Duodenal mucosa (tissue), 2 donors: ENCODE measurements around the gene PRPH.
"Not testable (repeated sequence)": the region's sequence is repeated elsewhere in the genome, so short reads cannot be mapped to it uniquely, and the experiment has no call there.

Experiments
- H3K27ac ChIP-seq: one replicate; pipeline ENCODE4 v1.7.0; 2013; ENCODE audit warnings: low read depth, low read length
- H3K27me3 ChIP-seq, 2 donors: one replicate each; pipeline ENCODE4 v1.7.0; 2013; ENCODE audit warnings: low read length in 2 of 2, control low read depth in 1 of 2; ENCODE audit not compliant: insufficient read depth in 2 of 2, control insufficient read depth in 1 of 2
- H3K36me3 ChIP-seq, 2 donors: one replicate each; pipeline ENCODE4 v1.7.0; 2013; ENCODE audit warnings: low read length in 2 of 2, control low read depth in 1 of 2; ENCODE audit not compliant: insufficient read depth in 2 of 2, control insufficient read depth in 1 of 2
- H3K4me1 ChIP-seq, 2 donors: one replicate each; pipeline ENCODE4 v1.7.0; 2013; ENCODE audit warnings: low read length in 2 of 2, control low read depth in 1 of 2; ENCODE audit not compliant: insufficient read depth in 2 of 2, control insufficient read depth in 1 of 2
- H3K4me3 ChIP-seq, 2 donors: one replicate each; pipeline ENCODE4 v1.7.0; 2013; ENCODE audit warnings: low read length in 2 of 2, low read depth in 1 of 2
- H3K9ac ChIP-seq, 2 donors: one replicate each; pipeline ENCODE4 v1.7.0; 2013; ENCODE audit warnings: low read length in 2 of 2, low read depth in 1 of 2
- H3K9me3 ChIP-seq, 2 donors: one replicate each; pipeline ENCODE4 v1.7.0; 2013; ENCODE audit warnings: low read length in 2 of 2, control low read depth in 1 of 2; ENCODE audit not compliant: control insufficient read depth in 1 of 2

Gene PRPH

GRCh38 chr12:49332441-49332861 is 37.5 kb downstream of the PRPH start:
- H3K27me3 ChIP-seq = peaks cover 28 to 30% of the 10 kb centered on the region in 2 donors
- H3K36me3 ChIP-seq = peaks cover 0 to 3% of the 10 kb centered on the region in 2 donors
- no peak overlapping the region for H3K27ac ChIP-seq
- H3K9ac ChIP-seq = no peak overlapping the region
- no peak overlapping the region for H3K4me3 ChIP-seq
- no peaks in the 10 kb centered on the region for H3K9me3 ChIP-seq
- H3K4me1 ChIP-seq = peaks cover 5 to 12% of the 10 kb centered on the region in 2 donors

- peaks cover 0 to 3% of the 10 kb centered on the region in 2 donors for H3K36me3 ChIP-seq
- no peak overlapping the region for H3K4me3 ChIP-seq
- peaks cover 29 to 30% of the 10 kb centered on the region in 2 donors for H3K27me3 ChIP-seq
Observed at GRCh38 chr12:49332891-49333371, 38.0 kb downstream of the PRPH start.

GRCh38 chr12:49333778-49334177 is 38.8 kb downstream of the PRPH start:
- not testable (repeated sequence) for H3K36me3 ChIP-seq, H3K9me3 ChIP-seq, H3K4me3 ChIP-seq, H3K9ac ChIP-seq, H3K27ac ChIP-seq
- H3K27me3 ChIP-seq = peaks cover 32 to 36% of the 10 kb centered on the region in 2 donors
- peaks cover 5 to 15% of the 10 kb centered on the region in 2 donors for H3K4me1 ChIP-seq

More at GRCh38 chr12:49332891-49333371, 38.0 kb downstream of the PRPH start:
- Histone ChIP-seq H3K9me3 (no peaks in the 10 kb centered on the region), H3K4me1 (peaks cover 5 to 13% of the 10 kb centered on the region in 2 donors), H3K9ac (no peak overlapping the region), H3K27ac (no peak overlapping the region)

DNA sequence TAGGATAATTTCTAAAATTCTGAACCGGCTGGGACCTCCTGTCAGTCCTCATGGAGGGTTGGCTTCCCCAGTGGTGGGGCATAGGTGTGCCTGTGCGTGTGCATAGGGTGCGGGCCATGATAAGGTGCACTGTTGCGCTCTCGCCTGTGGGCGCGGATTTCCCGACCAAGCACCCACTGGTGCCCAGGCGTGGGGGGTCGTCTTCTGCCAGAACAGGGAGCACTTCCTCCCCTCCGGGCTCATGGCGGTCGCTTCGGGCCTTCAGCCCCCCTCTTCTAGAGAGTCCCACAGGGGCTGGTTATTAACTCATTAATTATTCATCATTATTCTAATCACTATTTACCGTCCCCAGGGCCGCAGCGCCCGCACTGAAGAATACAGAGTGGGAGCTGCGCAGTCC is 39.3 kb downstream of the PRPH start:
- H3K4me1 ChIP-seq = peaks cover 10 to 19% of the 10 kb centered on the region in 2 donors
- peaks cover 0 to under 1% of the 10 kb centered on the region in 2 donors for H3K36me3 ChIP-seq
- H3K27ac ChIP-seq = no peak overlapping the region
- no peak overlapping the region for H3K9ac ChIP-seq
- no peak overlapping the region for H3K4me3 ChIP-seq
- H3K27me3 ChIP-seq = peaks cover 32 to 36% of the 10 kb centered on the region in 2 donors
- no peaks in the 10 kb centered on the region for H3K9me3 ChIP-seq

DNA sequence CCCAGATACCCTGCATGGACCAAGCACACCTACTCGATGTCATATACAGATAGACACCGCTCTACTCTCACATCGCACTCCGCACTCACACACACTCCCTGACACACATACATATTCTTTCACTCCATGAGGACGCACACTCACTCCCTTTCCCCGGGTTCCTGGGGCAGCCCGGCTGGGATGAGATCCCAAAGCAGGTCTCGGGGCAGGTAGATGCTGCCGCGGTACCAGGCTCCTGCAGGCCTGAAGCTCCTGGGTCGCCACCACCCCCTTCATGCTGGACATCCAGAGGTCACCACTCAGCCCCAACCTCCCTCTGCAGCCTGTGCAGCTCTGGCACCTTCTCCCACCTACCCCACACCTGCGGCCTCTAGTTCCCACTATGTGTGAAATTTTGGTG is 39.7 kb downstream of the PRPH start:
- Histone ChIP-seq H3K4me1 (peaks cover 14 to 24% of the 10 kb centered on the region in 2 donors), H3K4me3 (no peak overlapping the region), H3K36me3 (no peaks in the 10 kb centered on the region), H3K27ac (no peak overlapping the region), H3K27me3 (peaks cover 32 to 36% of the 10 kb centered on the region in 2 donors), H3K9ac (no peak overlapping the region), H3K9me3 (no peaks in the 10 kb centered on the region)

DNA sequence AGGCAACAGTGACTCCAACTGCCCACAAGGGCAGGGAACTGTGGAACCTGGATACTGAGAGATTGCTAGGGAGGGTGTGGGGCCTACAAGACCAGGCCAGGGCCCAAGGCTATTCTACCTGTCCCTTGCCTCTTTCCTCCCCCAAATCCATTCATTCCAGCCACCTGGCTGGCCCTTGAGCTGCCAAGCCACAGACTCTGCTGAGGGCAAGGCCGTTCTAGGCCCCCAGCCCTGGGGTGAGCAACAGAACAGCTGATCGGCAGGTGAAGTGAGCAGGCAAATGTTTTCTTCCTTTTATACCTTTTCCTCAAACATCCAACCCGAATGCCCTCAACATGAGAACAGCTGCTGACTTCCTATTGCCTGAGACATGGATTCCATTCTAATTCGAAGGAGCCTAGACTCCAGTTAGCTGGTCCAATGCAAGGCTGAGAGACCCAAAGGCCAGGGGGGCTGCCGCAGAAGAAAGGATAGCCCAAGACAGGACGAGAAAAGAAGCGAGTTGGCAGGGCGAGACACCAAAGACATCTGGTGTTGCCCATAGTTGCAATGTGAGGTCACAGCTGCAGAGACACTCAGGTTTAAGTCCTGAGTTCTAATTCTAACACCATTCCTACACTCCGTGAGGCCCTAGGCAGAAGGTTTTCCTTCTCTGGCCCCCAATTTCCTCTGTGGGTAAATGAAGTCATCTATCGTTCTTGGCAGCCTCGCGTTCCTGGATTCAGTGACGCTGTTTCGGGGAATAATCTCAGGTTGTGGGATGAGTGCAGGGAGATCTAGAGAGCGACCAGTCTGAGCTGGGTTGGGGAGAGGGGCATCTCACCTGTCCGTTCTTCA is 40.4 kb downstream of the PRPH start:
- no peaks in the 10 kb centered on the region for H3K9me3 ChIP-seq
- peaks cover 32 to 36% of the 10 kb centered on the region in 2 donors for H3K27me3 ChIP-seq
- no peak overlapping the region for H3K9ac ChIP-seq
- peaks cover 16 to 26% of the 10 kb centered on the region in 2 donors for H3K4me1 ChIP-seq
- H3K27ac ChIP-seq = no peak overlapping the region
- no peaks in the 10 kb centered on the region for H3K36me3 ChIP-seq
- no peak overlapping the region for H3K4me3 ChIP-seq

DNA sequence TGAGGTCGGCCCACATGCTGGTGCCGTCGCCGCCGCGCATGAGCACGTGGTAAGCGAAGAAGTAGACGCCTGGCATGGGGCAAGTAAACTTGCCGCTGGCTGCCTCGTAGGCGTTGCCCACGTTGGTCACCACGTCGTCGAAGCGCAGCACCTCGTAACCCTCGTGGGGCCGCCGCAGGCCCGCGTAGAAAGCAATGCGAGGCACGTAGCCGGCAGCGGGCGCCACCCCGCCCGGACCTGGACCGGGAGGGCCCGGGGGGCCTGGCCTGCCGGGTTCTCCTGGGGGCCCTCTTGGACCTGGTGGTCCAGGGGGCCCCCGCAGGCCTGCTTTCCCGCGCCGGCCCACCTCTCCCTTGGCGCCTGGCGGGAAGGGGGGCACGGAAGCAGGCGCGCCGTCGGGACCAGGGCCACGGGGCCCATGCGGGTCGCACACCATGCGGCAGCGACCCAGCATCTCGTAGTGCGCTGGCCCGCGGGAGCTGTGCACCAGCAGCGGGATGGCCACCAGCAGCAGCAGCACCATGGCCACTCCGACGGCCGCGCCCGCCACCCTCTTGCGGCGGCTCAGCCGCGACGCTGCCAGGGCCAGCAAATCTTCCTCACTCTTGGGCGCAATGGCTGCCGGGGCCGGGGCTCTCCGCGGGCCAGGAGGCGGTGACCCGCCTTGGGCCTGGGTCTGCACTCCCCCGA is 41.2 kb downstream of the PRPH start:
- Histone ChIP-seq H3K9ac (no peak overlapping the region), H3K27me3 (peaks cover 32 to 36% of the 10 kb centered on the region in 2 donors), H3K4me3 (no peak overlapping the region), H3K4me1 (peaks cover 16 to 26% of the 10 kb centered on the region in 2 donors), H3K27ac (no peak overlapping the region), H3K9me3 (no peaks in the 10 kb centered on the region), H3K36me3 (no peaks in the 10 kb centered on the region)

DNA sequence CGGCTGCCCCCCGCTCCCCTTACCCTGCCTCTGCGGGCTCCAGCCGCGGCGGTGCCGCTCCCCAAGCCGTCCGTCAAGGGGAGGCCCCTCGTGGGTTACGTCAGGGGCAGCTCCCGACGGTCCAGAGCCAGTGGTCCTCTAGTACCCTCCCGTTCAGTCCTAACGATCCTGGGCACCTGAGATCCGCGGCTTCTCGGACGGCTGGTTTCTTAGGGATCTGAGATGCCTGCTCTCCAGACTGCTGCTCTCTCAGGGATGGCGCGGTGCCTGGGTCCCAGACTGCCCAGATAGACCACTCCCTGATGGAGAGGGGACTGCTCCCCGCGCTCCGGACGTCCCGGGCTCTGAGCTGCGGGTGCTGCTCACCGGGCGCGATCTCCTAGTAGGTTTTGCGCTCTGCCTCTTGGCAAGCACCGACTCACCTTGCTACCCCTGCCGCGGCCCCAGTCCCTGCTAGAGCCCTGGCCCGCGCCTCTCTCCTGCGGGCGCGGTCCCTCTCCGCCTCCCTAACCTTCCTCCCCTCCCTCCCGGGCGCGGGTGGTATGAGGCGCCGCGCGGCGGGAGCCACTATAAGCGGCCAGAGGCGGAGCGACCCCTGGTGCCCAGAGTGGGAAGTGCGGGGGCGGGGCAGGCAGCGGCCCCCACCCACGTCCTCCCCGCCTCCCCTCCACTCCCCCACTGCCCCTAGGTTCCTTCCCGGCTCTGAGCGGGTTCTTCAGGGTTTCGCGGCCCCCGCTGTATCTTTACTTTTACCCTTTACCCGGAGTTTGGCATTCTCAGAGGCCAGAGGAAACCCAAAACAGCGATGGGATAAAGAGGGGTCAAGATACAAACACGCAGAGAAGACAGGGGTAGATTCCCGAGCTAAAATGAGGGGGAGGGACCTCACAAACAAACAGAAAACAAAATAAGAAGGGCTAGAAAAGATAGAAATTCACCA is 42.0 kb downstream of the PRPH start, which contains the start of gene C1QL4:
C1QL4 (minus strand) TSS at position 544 of the 940 bp plus-strand sequence. CDS start 711 bp downstream, outside the sequence.
- H3K27ac ChIP-seq = no peak within 1 kb of the TSS
- peaks cover 32 to 36% of the 10 kb centered on the region in 2 donors for H3K27me3 ChIP-seq
- peak within 1 kb of the TSS; percentile 49 to 61 for H3K4me3 ChIP-seq
- H3K9ac ChIP-seq = peak within 1 kb of the TSS; percentile 32 to 37
- H3K4me1 ChIP-seq = peaks cover 16 to 24% of the 10 kb centered on the region in 2 donors
- no peaks in the 10 kb centered on the region for H3K36me3 ChIP-seq
- H3K9me3 ChIP-seq = no peaks in the 10 kb centered on the region

DNA sequence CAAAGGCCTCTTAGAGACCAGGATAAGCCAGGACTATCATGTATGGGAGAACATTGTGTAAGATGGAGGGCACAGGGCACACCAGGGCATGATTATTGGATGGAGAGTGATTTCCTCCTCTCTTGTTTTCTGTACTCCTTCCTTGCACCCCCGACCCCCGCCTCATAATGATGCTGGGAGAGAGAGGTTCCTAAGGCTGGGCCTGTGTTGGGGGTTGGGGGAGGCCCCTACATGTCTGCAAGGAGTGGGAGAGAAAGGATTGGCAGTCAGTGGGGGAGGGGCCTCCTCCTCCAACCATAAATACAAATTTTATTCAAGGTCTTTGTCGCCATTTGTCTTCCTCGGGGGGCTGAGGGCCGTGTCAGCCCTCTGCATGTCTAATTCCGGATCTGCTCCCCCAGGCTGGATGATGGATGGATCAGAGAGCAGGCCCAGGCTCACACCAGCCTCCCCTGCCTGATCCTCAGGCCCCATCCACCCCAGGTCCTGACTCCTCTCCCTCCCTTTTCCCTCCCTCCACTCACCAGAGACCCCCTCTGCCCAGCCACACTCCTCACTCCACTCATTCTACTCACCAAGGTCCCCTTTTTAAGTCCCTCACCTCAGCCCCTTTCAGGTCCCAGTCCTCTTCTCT is 44.0 kb downstream of the PRPH start:
- peaks cover 30 to 40% of the 10 kb centered on the region in 2 donors for H3K4me1 ChIP-seq
- H3K27me3 ChIP-seq = peaks cover 40 to 45% of the 10 kb centered on the region in 2 donors
- H3K4me3 ChIP-seq = no peak overlapping the region
- H3K36me3 ChIP-seq = no peaks in the 10 kb centered on the region
- H3K9ac ChIP-seq = no peak overlapping the region
- no peak overlapping the region for H3K27ac ChIP-seq
- no peaks in the 10 kb centered on the region for H3K9me3 ChIP-seq
